Epithelial cell of prostate (primary cell): Measurements from ENCODE around the gene PCDHB16.
"Not testable (repeated sequence)": the region's sequence is repeated elsewhere in the genome, so short reads cannot be mapped to it uniquely, and the experiment has no call there.

ENCODE experiments used
- DNase-seq: peaks from one replicate; pipeline ENCODE4 v3.0.0-alpha.2; 2011; ENCODE audit warnings: low read depth, low spot score
- H3K27ac ChIP-seq: fragments of 450-650 bp; 2 replicates; pipeline ENCODE4 v1.5.1; 2017; ENCODE audit warnings: mild to moderate bottlenecking

The PCDHB16 gene

GRCh38 chr5:141223112-141223783 lies 41.1 kb downstream of the PCDHB16 start, which contains the start of gene PCDHB14:
PCDHB14 (plus strand) TSS chr5:141223343; CDS start chr5:141223506, 163 bp downstream.
- DNase-seq, result no peak
- H3K27ac ChIP-seq, result no peak within 1 kb of the TSS

- DNase-seq, H3K27ac ChIP-seq: not testable (repeated sequence)
These were observed 42.7 kb downstream of the PCDHB16 start for GRCh38 chr5:141224844-141225243.

GRCh38 chr5:141225421-141225820 lies 43.2 kb downstream of the PCDHB16 start:
- not testable (repeated sequence) for H3K27ac ChIP-seq, DNase-seq

GRCh38 chr5:141234109-141234667 lies 52.0 kb downstream of the PCDHB16 start:
- no peak for DNase-seq
- no peak overlapping the region for H3K27ac ChIP-seq
